A549 (cell line): ENCODE data around the gene MAPK4. TPM values are rescaled to one million over a fixed set of nuclear protein-coding genes. Genes with fewer than 3 reads are reported as not detected.

Source experiments
- ATAC-seq, 2 experiments: fragments of 200-7000 bp in 1 of 2; fragments of >200 bp in 1 of 2; cut with Nextera tagmentation in 1 of 2; cut with Tn5 transposase in 1 of 2; 3 replicates each; pipeline versions ENCODE4 v1.8.0 to v1.9.1; 2018 to 2020; ENCODE audit warnings: mild to moderate bottlenecking in 1 of 2, moderate library complexity in 1 of 2
- CTCF ChIA-PET: fragments of 300-600 bp; sonication (Branson Sonifier 250); formaldehyde crosslinking; extraction: SDS; loops from one replicate; lab custom pipeline; 2021; ENCODE audit warnings: antibody characterized with exemption, inconsistent platforms; lab: Yijun Ruan, JAX
- POLR2A ChIA-PET: fragments of 350-600 bp; formaldehyde crosslinking; extraction: SDS; loops from one replicate; lab custom pipeline; 2021; ENCODE audit warnings: antibody characterized with exemption, inconsistent platforms; lab: Yijun Ruan, JAX
- DNase-seq, 2 experiments: peaks; one replicate each; pipeline versions ENCODE4 v3.0.0 to v3.0.0-alpha.2; 2011 to 2016; ENCODE audit warnings: low read depth in 1 of 2, low spot score in 1 of 2
- FAIRE-seq: peaks from 2 replicates; lab custom pipeline; 2011; peaks lifted over from hg19 to GRCh38; lab: Jason Lieb, UNC
- H3K27ac ChIP-seq, 2 experiments: fragments of >200 bp; sonication (Bioruptor Twin); formaldehyde crosslinking; 3 replicates each; pipeline ENCODE4 v1.5.1; 2016 to 2017
- H3K4me1 ChIP-seq: fragments of >200 bp; sonication (Bioruptor Twin); formaldehyde crosslinking; 3 replicates; pipeline ENCODE4 v1.6.1; 2016
- H3K4me2 ChIP-seq: fragments of >200 bp; sonication (Bioruptor Twin); formaldehyde crosslinking; 3 replicates; pipeline ENCODE4 v1.6.1; 2016
- H3K4me3 ChIP-seq: fragments of >200 bp; sonication (Bioruptor Twin); formaldehyde crosslinking; 3 replicates; pipeline ENCODE4 v1.5.1; 2016
- H3K9me3 ChIP-seq: fragments of >200 bp; sonication (Bioruptor Twin); formaldehyde crosslinking; 3 replicates; pipeline ENCODE4 v1.6.1; 2016
- BCL3 ChIP-seq: fragments of >200 bp; sonication (Bioruptor Twin); formaldehyde crosslinking; IDR thresholded peaks from 3 replicates; pipeline ENCODE4 v1.6.1; 2016
- CHD2 ChIP-seq: fragments of 150-350 bp; IDR thresholded peaks from 2 replicates; pipeline ENCODE4 v1.6.1; 2014; ENCODE audit warnings: low read length; ENCODE audit not compliant: partially characterized antibody
- CTCF ChIP-seq: fragments of >200 bp; sonication (Bioruptor Twin); formaldehyde crosslinking; IDR thresholded peaks from 3 replicates; pipeline ENCODE4 v1.5.1; 2016
- ESRRA ChIP-seq: fragments of 150-350 bp; IDR thresholded peaks from 2 replicates; pipeline ENCODE4 v1.6.1; 2014; ENCODE audit warnings: mild to moderate bottlenecking, low read length, borderline replicate concordance
- FOSB ChIP-seq: fragments of 250-450 bp; sonication (Bioruptor Pico); IDR thresholded peaks from 2 replicates; pipeline ENCODE4 v1.5.0; 2020; ENCODE audit warnings: mild to moderate bottlenecking, moderate library complexity
- FOSL2 ChIP-seq, 2 experiments: fragments of 450-650 bp in 1 of 2; fragments of >200 bp in 1 of 2; sonication (Bioruptor Twin) in 1 of 2; formaldehyde crosslinking; IDR thresholded peaks; 2 replicates each; pipeline versions ENCODE4 v1.5.0 to v1.6.1; 2016 to 2020; ENCODE audit warnings: mild to moderate bottlenecking in 1 of 2, moderate library complexity in 1 of 2
- GATA3 ChIP-seq: IDR thresholded peaks from 2 replicates; pipeline ENCODE4 v1.6.1; 2012; ENCODE audit warnings: borderline replicate concordance
- HES2 ChIP-seq: fragments of >200 bp; sonication (Bioruptor Twin); formaldehyde crosslinking; IDR thresholded peaks from 2 replicates; pipeline ENCODE4 v1.6.1; 2016
- HOXB13 ChIP-seq: fragments of 250-450 bp; sonication (Bioruptor Pico); IDR thresholded peaks from 2 replicates; pipeline ENCODE4 v1.5.0; 2020; ENCODE audit warnings: low read depth, mild to moderate bottlenecking, moderate library complexity
- HOXB5 ChIP-seq: fragments of 250-450 bp; sonication (Bioruptor Pico); IDR thresholded peaks from 2 replicates; pipeline ENCODE4 v1.5.0; 2020; ENCODE audit warnings: mild to moderate bottlenecking, moderate library complexity
- JUN ChIP-seq, 2 experiments: fragments of >200 bp; sonication (Bioruptor Twin); formaldehyde crosslinking; IDR thresholded peaks; 2 replicates in 1 of 2; 3 replicates in 1 of 2; pipeline ENCODE4 v1.6.1; 2016 to 2017
- MAZ ChIP-seq: fragments of 150-350 bp; IDR thresholded peaks from 2 replicates; pipeline ENCODE4 v1.6.1; 2014; ENCODE audit warnings: antibody characterized with exemption, low read depth, low read length, borderline replicate concordance
- MYC ChIP-seq: IDR thresholded peaks from 2 replicates; pipeline ENCODE4 v1.6.1; 2012; ENCODE audit warnings: mild to moderate bottlenecking, inconsistent platforms, low read length, improper control_type of control experiment, borderline replicate concordance
- NFE2L2 ChIP-seq: fragments of 150-350 bp; conservative IDR thresholded peaks from 2 replicates; pipeline ENCODE4 v1.6.1; 2014; ENCODE audit warnings: low read length
- RAD21 ChIP-seq, 2 experiments: fragments of >200 bp in 1 of 2; sonication (Bioruptor Twin) in 1 of 2; formaldehyde crosslinking in 1 of 2; IDR thresholded peaks in 1 of 2; conservative IDR thresholded peaks in 1 of 2; 2 replicates in 1 of 2; 3 replicates in 1 of 2; pipeline ENCODE4 v1.6.1; 2012 to 2018; ENCODE audit warnings: inconsistent platforms in 1 of 2
- RARB ChIP-seq: fragments of 250-450 bp; sonication (Bioruptor Pico); IDR thresholded peaks from 2 replicates; pipeline ENCODE4 v1.8.0; 2021; ENCODE audit warnings: mild to moderate bottlenecking, moderate library complexity
- RFX5 ChIP-seq: fragments of 450-650 bp; IDR thresholded peaks from 2 replicates; pipeline ENCODE4 v1.7.1; 2014; ENCODE audit warnings: antibody characterized with exemption, mild to moderate bottlenecking, moderate library complexity
- SMC3 ChIP-seq: fragments of >200 bp; sonication (Bioruptor Twin); formaldehyde crosslinking; IDR thresholded peaks from 3 replicates; pipeline ENCODE4 v1.6.1; 2018; ENCODE audit warnings: inconsistent platforms
- SREBF2 ChIP-seq: fragments of 450-650 bp; IDR thresholded peaks from 2 replicates; pipeline ENCODE4 v1.6.1; 2014; ENCODE audit warnings: mild to moderate bottlenecking, moderate library complexity
- TP53 ChIP-seq: fragments of 250-450 bp; sonication (Bioruptor Pico); IDR thresholded peaks from 2 replicates; pipeline ENCODE4 v1.5.0; 2021; ENCODE audit warnings: mild to moderate bottlenecking, moderate library complexity
- ZNF302 ChIP-seq: fragments of 250-450 bp; sonication (Bioruptor Pico); IDR thresholded peaks from 2 replicates; pipeline ENCODE4 v1.9.0; 2021; ENCODE audit warnings: inconsistent platforms, mild to moderate bottlenecking, moderate library complexity
- ZSCAN20 ChIP-seq: fragments of 250-450 bp; sonication (Bioruptor Pico); IDR thresholded peaks from 2 replicates; pipeline ENCODE4 v1.8.0; 2022; ENCODE audit warnings: mild to moderate bottlenecking, moderate library complexity
- WGBS: methylation state at CpG from one replicate; pipeline ENCODE4 v1.1.6; 2017; ENCODE audit errors: missing lambda C conversion rate; 5-methylcytosine and 5-hydroxymethylcytosine counted together
- polyA plus RNA-seq, 4 experiments: library from polyadenylated mRNA; depleted of rRNA in 3 of 4; stranded (reverse); fragments of >200 nt; fragmentation: RNase III in 1 of 4; extraction: RNeasy Plus Mini Kit Qiagen cat#74134 plus additional on column Dnase treatment in 1 of 4; gene quantifications; 2 replicates in 3 of 4; 3 replicates in 1 of 4; pipeline ENCODE4 v1.2.3, GENCODE V29; 2011 to 2017
- TF ChIP-seq, protein P1 (sequence below): IDR thresholded peaks from 2 replicates; pipeline ENCODE4 v1.6.1; 2012; ENCODE audit warnings: low read depth, borderline replicate concordance
- TF ChIP-seq, protein P2 (sequence below): fragments of 150-350 bp; IDR thresholded peaks from 2 replicates; pipeline ENCODE4 v1.6.1; 2014; ENCODE audit warnings: low read depth, mild to moderate bottlenecking, low read length
- TF ChIP-seq, protein P3 (sequence below): fragments of 450-650 bp; IDR thresholded peaks from 2 replicates; pipeline ENCODE4 v1.6.1; 2014; ENCODE audit warnings: antibody characterized with exemption

The MAPK4 gene
- polyA plus RNA-seq, 2 of the 4 experiments (the other 2 are of a cell fraction): 0.01 TPM; not detected in 1

DNA sequence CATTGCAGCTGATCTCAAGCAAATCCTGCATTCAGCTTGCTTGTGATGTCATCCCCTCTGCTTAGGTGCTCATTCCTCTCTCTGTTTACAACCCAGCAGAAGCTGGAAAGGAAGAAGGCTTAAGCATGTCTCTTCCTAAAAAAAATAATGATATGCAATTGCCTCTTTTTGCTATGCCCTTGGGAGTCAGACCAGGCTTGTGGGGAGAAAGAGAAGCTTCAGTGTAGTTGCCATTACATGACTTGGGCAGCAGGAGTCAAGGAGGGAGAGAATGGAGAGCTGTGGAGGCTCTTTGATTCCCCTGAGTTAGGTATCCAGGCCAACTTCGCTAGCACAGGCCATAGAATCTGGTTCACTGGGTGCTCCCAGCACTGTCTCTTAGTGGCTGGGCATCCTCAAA lies 101.1 kb downstream of the MAPK4 start (continued):
- TF ChIP-seq, protein P1, sequence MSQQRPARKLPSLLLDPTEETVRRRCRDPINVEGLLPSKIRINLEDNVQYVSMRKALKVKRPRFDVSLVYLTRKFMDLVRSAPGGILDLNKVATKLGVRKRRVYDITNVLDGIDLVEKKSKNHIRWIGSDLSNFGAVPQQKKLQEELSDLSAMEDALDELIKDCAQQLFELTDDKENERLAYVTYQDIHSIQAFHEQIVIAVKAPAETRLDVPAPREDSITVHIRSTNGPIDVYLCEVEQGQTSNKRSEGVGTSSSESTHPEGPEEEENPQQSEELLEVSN: no peak

DNA sequence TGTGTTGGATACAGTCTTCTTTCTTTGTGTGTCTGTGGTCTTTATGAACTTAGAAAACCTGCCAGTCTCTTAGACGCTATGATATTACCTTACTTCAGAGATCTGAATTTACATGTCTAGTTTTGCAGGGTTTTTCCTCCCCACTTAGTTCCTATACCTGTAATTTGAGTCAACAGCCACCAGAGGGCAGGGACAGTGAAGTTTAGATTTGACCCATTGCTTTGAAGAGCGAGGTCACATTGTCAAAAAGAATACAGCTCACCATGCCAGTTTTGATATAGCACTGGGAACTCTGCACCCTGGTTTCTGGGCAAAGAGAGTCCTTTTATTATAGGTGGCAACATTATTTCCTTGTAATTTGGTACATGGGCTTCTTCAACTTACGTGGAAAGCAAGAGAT lies 102.3 kb downstream of the MAPK4 start:
- H3K4me1 ChIP-seq: no peaks in the 10 kb centered on the region
- ATAC-seq (peak in 1 of 2 experiments; percentile 39; a peak in 1 of 6 replicates), DNase-seq (peak in 1 of 2 experiments; percentile 36), FAIRE-seq (no peak)
- H3K9me3 ChIP-seq: 0 out of 3 replicates have a peak, but pooled peaks cover 5% of the 10 kb centered on the region
- POLR2A ChIA-PET: no interaction called here
- no peak overlapping the region for H3K27ac ChIP-seq
- WGBS: 1% methylated on average over 3 of the region's 3 CpGs
- no peak overlapping the region for H3K4me2 ChIP-seq
- H3K4me3 ChIP-seq: no peak overlapping the region
- CTCF ChIA-PET: no interaction called here
- no peak for TF ChIP-seq NFE2L2
- peak; percentile 22; the same call in 1 of the 3 replicates for TF ChIP-seq CTCF
- no peak for TF ChIP-seq RFX5
- TF ChIP-seq, protein P2, sequence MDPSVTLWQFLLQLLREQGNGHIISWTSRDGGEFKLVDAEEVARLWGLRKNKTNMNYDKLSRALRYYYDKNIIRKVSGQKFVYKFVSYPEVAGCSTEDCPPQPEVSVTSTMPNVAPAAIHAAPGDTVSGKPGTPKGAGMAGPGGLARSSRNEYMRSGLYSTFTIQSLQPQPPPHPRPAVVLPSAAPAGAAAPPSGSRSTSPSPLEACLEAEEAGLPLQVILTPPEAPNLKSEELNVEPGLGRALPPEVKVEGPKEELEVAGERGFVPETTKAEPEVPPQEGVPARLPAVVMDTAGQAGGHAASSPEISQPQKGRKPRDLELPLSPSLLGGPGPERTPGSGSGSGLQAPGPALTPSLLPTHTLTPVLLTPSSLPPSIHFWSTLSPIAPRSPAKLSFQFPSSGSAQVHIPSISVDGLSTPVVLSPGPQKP: no peak
- no peak for TF ChIP-seq HOXB5
- no peak for TF ChIP-seq SMC3
- no peak for TF ChIP-seq ZSCAN20 (CRISPR knock-in tag)
- TF ChIP-seq MAZ: no peak
- no peak for TF ChIP-seq TP53 (CRISPR knock-in tag)
- no peak for TF ChIP-seq HOXB13 (CRISPR knock-in tag)
- TF ChIP-seq RARB (CRISPR knock-in tag): no peak
- peak; percentile 17 to 30; a peak in 1 of 5 replicates for TF ChIP-seq RAD21 (conservative IDR thresholded peaks at IDR 0.05 in 1 of 2, IDR thresholded peaks at IDR 0.05 in 1 of 2)
- TF ChIP-seq CHD2: no peak
- TF ChIP-seq FOSB: no peak
- no peak for TF ChIP-seq SREBF2
- TF ChIP-seq, protein P3, sequence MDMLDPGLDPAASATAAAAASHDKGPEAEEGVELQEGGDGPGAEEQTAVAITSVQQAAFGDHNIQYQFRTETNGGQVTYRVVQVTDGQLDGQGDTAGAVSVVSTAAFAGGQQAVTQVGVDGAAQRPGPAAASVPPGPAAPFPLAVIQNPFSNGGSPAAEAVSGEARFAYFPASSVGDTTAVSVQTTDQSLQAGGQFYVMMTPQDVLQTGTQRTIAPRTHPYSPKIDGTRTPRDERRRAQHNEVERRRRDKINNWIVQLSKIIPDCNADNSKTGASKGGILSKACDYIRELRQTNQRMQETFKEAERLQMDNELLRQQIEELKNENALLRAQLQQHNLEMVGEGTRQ: no peak

DNA sequence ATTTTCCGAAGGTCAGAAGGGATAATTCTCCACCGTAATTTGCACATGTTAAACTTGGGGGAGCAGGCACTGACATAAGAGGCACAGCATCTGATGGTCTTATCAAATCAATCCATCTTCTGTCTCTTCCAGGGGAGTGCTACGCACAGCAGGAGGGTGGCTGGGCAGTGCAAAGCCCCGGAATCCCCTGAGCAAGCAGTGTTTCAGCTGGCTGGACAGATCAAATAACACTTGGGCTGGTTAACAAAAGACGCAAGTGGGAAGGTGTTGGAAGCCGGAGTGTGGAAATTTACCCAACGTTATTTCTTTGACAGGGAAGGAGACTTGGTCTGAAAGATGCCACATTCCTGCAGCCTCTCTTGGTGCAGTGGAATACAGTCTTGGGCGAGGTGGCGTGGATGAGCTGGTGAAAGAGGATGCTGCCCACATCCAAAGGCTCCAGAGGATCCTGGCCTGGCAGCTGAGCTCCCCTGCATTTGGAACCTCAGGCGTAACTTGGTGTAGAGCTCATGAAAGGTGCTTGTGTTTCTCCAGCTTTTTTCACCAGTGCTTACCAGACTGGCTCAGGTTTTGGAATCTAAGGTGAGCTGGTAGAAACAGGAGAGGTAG lies 103.0 kb downstream of the MAPK4 start:
- no peak for ATAC-seq
- Histone ChIP-seq H3K27ac (no peak overlapping the region), H3K9me3 (0 out of 3 replicates have a peak, but pooled peaks cover 5% of the 10 kb centered on the region), H3K4me3 (no peak overlapping the region), H3K4me2 (no peak overlapping the region), H3K4me1 (no peaks in the 10 kb centered on the region)
- POLR2A ChIA-PET: no interaction called here
- FAIRE-seq: no peak
- CTCF ChIA-PET: no interaction called here
- WGBS: 14% methylated on average over 10 of the region's 10 CpGs
- DNase-seq: no peak
- TF ChIP-seq, protein P3: no peak
- TF ChIP-seq ZNF302 (CRISPR knock-in tag) (no peak), HES2 (no peak), ESRRA (no peak), HOXB13 (CRISPR knock-in tag) (no peak), JUN (IDR thresholded peaks at IDR 0.05) (no peak), SMC3 (no peak), MYC (no peak), BCL3 (no peak), GATA3 (no peak), RAD21 (conservative IDR thresholded peaks at IDR 0.05 in 1 of 2, IDR thresholded peaks at IDR 0.05 in 1 of 2) (no peak), FOSL2 (IDR thresholded peaks at IDR 0.05) (no peak), FOSL2 (CRISPR knock-in tag; IDR thresholded peaks at IDR 0.05) (no peak)
- TF ChIP-seq, protein P2: no peak
- TF ChIP-seq, all 56 proteins: peak for 0
